Testis (tissue), 3 donors: Measurements from ENCODE around the gene NELL1. TPM values are rescaled to one million over a fixed set of nuclear protein-coding genes. Genes with fewer than 3 reads are reported as not detected.

Experiments
- DNase-seq: peaks from one replicate; pipeline ENCODE4 v3.0.0-alpha.2; 2019
- H3K27ac ChIP-seq, 2 donors: fragments of 200-600 bp; sonication (generic); one replicate each; pipeline ENCODE4 v1.5.1; 2019
- H3K27me3 ChIP-seq: fragments of 200-600 bp; sonication (generic); one replicate; pipeline ENCODE4 v1.5.1; 2019
- H3K36me3 ChIP-seq: fragments of 200-600 bp; sonication (generic); one replicate; pipeline ENCODE4 v1.5.1; 2017; ENCODE audit warnings: low read depth; ENCODE audit errors: missing control alignments
- H3K4me1 ChIP-seq: fragments of 200-600 bp; sonication (generic); one replicate; pipeline ENCODE4 v1.5.1; 2019
- H3K4me3 ChIP-seq, 2 donors: fragments of 200-600 bp; sonication (generic); one replicate each; pipeline ENCODE4 v1.5.1; 2017 to 2019
- H3K9me3 ChIP-seq: fragments of 200-600 bp; sonication (generic); one replicate; pipeline ENCODE4 v1.5.1; 2017
- CTCF ChIP-seq, 3 experiments: fragments of 450-650 bp in 2 of 3; fragments of 200-600 bp in 1 of 3; sonication (generic) in 1 of 3; IDR thresholded peaks; one replicate each; pipeline ENCODE4 v1.5.1; 2016 to 2019; ENCODE audit warnings: antibody characterized with exemption in 3 of 3, mild to moderate bottlenecking in 2 of 3, moderate library complexity in 1 of 3
- POLR2A ChIP-seq: fragments of 450-650 bp; IDR thresholded peaks from one replicate; pipeline ENCODE4 v1.6.1; 2017; ENCODE audit warnings: antibody characterized with exemption, mild to moderate bottlenecking, moderate library complexity
- WGBS, 2 donors: methylation state at CpG; one replicate each; pipeline ENCODE4 v1.1.5; 2018; 5-methylcytosine and 5-hydroxymethylcytosine counted together
- intact Hi-C: fragments of 100-400 bp; cut with DNase I; formaldehyde crosslinking; loops from one replicate; pipeline ENCODE4 v1.15.1; 2023; ENCODE audit warnings: low total_unique reads
- polyA plus RNA-seq: library from polyadenylated mRNA; stranded (reverse); fragments of 350-450 nt; fragmentation: Illumina TruSeq; extraction: RNeasy Lipid Tissue Mini Kit (QIAGEN cat#74804); gene quantifications from one replicate; pipeline ENCODE4 v1.2.3, GENCODE V29; 2014; ENCODE audit warnings: low read depth, low replicate concordance; ENCODE audit not compliant: insufficient read depth
- total RNA-seq, 2 donors: library from RNA; depleted of rRNA; stranded (reverse); fragments of >200 nt; gene quantifications; one replicate each; pipeline ENCODE4 v1.2.3, GENCODE V29; 2016

The NELL1 gene
- total and polyA plus RNA-seq, 3 donors from 2014 or later, result 4.9 to 8.9 (median 7.0) TPM

GRCh38 chr11:20658135-20658534 is 11.3 kb upstream of the NELL1 start:
- 35 to 88% methylated on average over 1 of the region's 1 CpG for WGBS, 2 donors
- H3K27ac ChIP-seq, result no peak overlapping the region
- H3K4me3 ChIP-seq, result no peak overlapping the region
- H3K9me3 ChIP-seq, result no peaks in the 10 kb centered on the region
- no peaks in the 10 kb centered on the region for H3K36me3 ChIP-seq
- intact Hi-C loops, result no loop called here
- TF ChIP-seq POLR2A (no peak), CTCF (IDR thresholded peaks at IDR 0.05) (no peak)
- no peak for DNase-seq
- H3K27me3 ChIP-seq, result no peaks in the 10 kb centered on the region
- no peaks in the 10 kb centered on the region for H3K4me1 ChIP-seq

GRCh38 chr11:20661445-20661844 is 7.9 kb upstream of the NELL1 start:
- DNase-seq, result no peak
- H3K9me3 ChIP-seq, result no peaks in the 10 kb centered on the region
- WGBS, 2 donors, result 72 to 73% methylated on average over 3 of the region's 3 CpGs
- no peaks in the 10 kb centered on the region for H3K36me3 ChIP-seq
- no peak for TF ChIP-seq POLR2A
- TF ChIP-seq CTCF (IDR thresholded peaks at IDR 0.05), result no peak
- no peak overlapping the region for H3K27ac ChIP-seq
- H3K4me1 ChIP-seq, result no peaks in the 10 kb centered on the region
- H3K4me3 ChIP-seq, result no peak overlapping the region
- H3K27me3 ChIP-seq, result no peaks in the 10 kb centered on the region
- intact Hi-C loops, result no loop called here

- no peak for DNase-seq
- H3K27ac ChIP-seq, result no peak overlapping the region
Observed at GRCh38 chr11:20661850-20662249, 7.5 kb upstream of the NELL1 start.

GRCh38 chr11:20668131-20668809 is 1.1 kb upstream of the NELL1 start:
- Histone ChIP-seq H3K27ac (no peak overlapping the region), H3K4me1 (no peaks in the 10 kb centered on the region), H3K27me3 (no peaks in the 10 kb centered on the region), H3K4me3 (peak overlapping the region; percentile 14 to 32), H3K36me3 (no peaks in the 10 kb centered on the region), H3K9me3 (no peaks in the 10 kb centered on the region)
- WGBS, 2 donors, result 7 to 11% methylated on average over 10 of the region's 10 CpGs
- TF ChIP-seq CTCF (IDR thresholded peaks at IDR 0.05) (no peak), POLR2A (no peak)
- intact Hi-C loops, result no loop called here
- DNase-seq, result no peak

More at GRCh38 chr11:20661850-20662249, 7.5 kb upstream of the NELL1 start:
- H3K4me3 ChIP-seq, result no peak overlapping the region
- no peak for TF ChIP-seq CTCF (IDR thresholded peaks at IDR 0.05)
- TF ChIP-seq POLR2A, result no peak
- intact Hi-C loops, result no loop called here
- H3K27me3 ChIP-seq, result no peaks in the 10 kb centered on the region
- H3K4me1 ChIP-seq, result no peaks in the 10 kb centered on the region
- 83 to 87% methylated on average over 3 of the region's 3 CpGs for WGBS, 2 donors
- H3K36me3 ChIP-seq, result no peaks in the 10 kb centered on the region
- H3K9me3 ChIP-seq, result no peaks in the 10 kb centered on the region
